CD4-positive, alpha-beta memory T cell (primary cell): ENCODE data around the gene IL20RB. TPM values are rescaled to one million over a fixed set of nuclear protein-coding genes. Genes with fewer than 3 reads are reported as not detected.

ENCODE experiments used
- CTCF ChIA-PET: fragments of 350-600 bp; sonication (Branson Sonifier 250); formaldehyde crosslinking; loops from one replicate; lab custom pipeline; 2021; ENCODE audit warnings: inconsistent platforms; ENCODE audit not compliant: partially characterized antibody; lab: Charles Lee
- POLR2A ChIA-PET: fragments of 350-600 bp; sonication (Branson Sonifier 250); formaldehyde crosslinking; loops from one replicate; lab custom pipeline; 2021; ENCODE audit not compliant: partially characterized antibody; lab: Charles Lee
- DNase-seq, 5 donors: peaks; one replicate each; pipeline versions ENCODE4 v3.0.0 to v3.0.0-alpha.2; 2020 to 2022; ENCODE audit warnings: mixed read lengths in 1 of 5
- H3K27ac ChIP-seq: one replicate; pipeline ENCODE4 v1.7.0; 2013; ENCODE audit warnings: low read depth, low read length
- H3K27me3 ChIP-seq: 2 replicates; pipeline ENCODE4 v1.7.0; 2013; ENCODE audit warnings: mild to moderate bottlenecking, low read length, moderate library complexity; ENCODE audit not compliant: insufficient read depth
- H3K36me3 ChIP-seq: 2 replicates; pipeline ENCODE4 v1.7.0; 2013; ENCODE audit warnings: mild to moderate bottlenecking, low read length, moderate library complexity; ENCODE audit not compliant: insufficient read depth
- H3K4me1 ChIP-seq: 2 replicates; pipeline ENCODE4 v1.7.0; 2013; ENCODE audit warnings: mild to moderate bottlenecking, low read length, moderate library complexity; ENCODE audit not compliant: insufficient read depth
- H3K4me3 ChIP-seq, 2 donors: one replicate each; pipeline ENCODE4 v1.7.0; 2013; ENCODE audit warnings: low read length in 2 of 2, mild to moderate bottlenecking in 1 of 2
- H3K9me3 ChIP-seq, 2 donors: one replicate each; pipeline ENCODE4 v1.7.0; 2013; ENCODE audit warnings: low read length in 2 of 2, control low read depth in 1 of 2; ENCODE audit not compliant: control insufficient read depth in 1 of 2
- H3K27ac Mint-ChIP-seq, 7 donors: one replicate each; pipeline ENCODE4 v1.8.0; 2020 to 2021; ENCODE audit warnings: mixed read lengths in 7 of 7, mild to moderate bottlenecking in 6 of 7, inconsistent platforms in 3 of 7, moderate library complexity in 3 of 7
- H3K27me3 Mint-ChIP-seq, 2 donors: one replicate each; pipeline ENCODE4 v1.8.0; 2020 to 2021; ENCODE audit warnings: mixed read lengths in 2 of 2
- H3K36me3 Mint-ChIP-seq, 2 donors: one replicate each; pipeline ENCODE4 v1.8.0; 2020 to 2021; ENCODE audit warnings: mixed read lengths in 2 of 2, inconsistent platforms in 1 of 2, mild to moderate bottlenecking in 1 of 2
- H3K4me1 Mint-ChIP-seq, 4 donors: one replicate each; pipeline ENCODE4 v1.8.0; 2020 to 2021; ENCODE audit warnings: mixed read lengths in 4 of 4, mild to moderate bottlenecking in 1 of 4
- H3K4me3 Mint-ChIP-seq, 8 donors: one replicate each; pipeline ENCODE4 v1.8.0; 2020 to 2021; ENCODE audit warnings: mixed read lengths in 8 of 8, mild to moderate bottlenecking in 7 of 8, moderate library complexity in 6 of 8, inconsistent platforms in 3 of 8
- H3K9me3 Mint-ChIP-seq, 8 donors: one replicate each; pipeline ENCODE4 v1.8.0; 2020 to 2021; ENCODE audit warnings: mixed read lengths in 8 of 8, mild to moderate bottlenecking in 5 of 8, inconsistent platforms in 3 of 8, moderate library complexity in 1 of 8
- intact Hi-C: fragments of 100-400 bp; cut with micrococcal nuclease; formaldehyde crosslinking; loops from one replicate; pipeline ENCODE4 v1.15.1; 2023
- polyA plus RNA-seq, 2 donors: library from polyadenylated mRNA; unstranded; fragments of 300-500 nt; fragmentation: Illumina TruSeq; gene quantifications; one replicate each; pipeline ENCODE4 v1.2.3, GENCODE V29; 2021
- total RNA-seq, 2 experiments: library from RNA; stranded (reverse); gene quantifications; one replicate each; pipeline ENCODE4 v1.2.3, GENCODE V29; 2021

IL20RB gene
- total and polyA plus RNA-seq, 4 experiments from 2014 or later: 1.4 to 2.7 (median 1.5) TPM; not detected in 1

GRCh38 chr3:137020315-137020714 lies 62.5 kb downstream of the IL20RB start:
- Histone ChIP-seq H3K36me3 (no peaks in the 10 kb centered on the region), H3K27me3 (no peaks in the 10 kb centered on the region), H3K4me1 (no peaks in the 10 kb centered on the region), H3K27ac (no peak overlapping the region), H3K4me3 (no peak overlapping the region), H3K9me3 (no peaks in the 10 kb centered on the region)
- POLR2A ChIA-PET: no interaction called here
- DNase-seq: no peak
- Mint-ChIP-seq H3K4me3 (no peak overlapping the region), H3K4me1 (no peaks in the 10 kb centered on the region), H3K9me3 (no peaks in the 10 kb centered on the region), H3K36me3 (no peaks in the 10 kb centered on the region), H3K27me3 (peaks cover 0 to 3% of the 10 kb centered on the region in 2 donors), H3K27ac (no peak overlapping the region)
- CTCF ChIA-PET: interaction anchor here (1.2 to 1.3 kb wide), 2 partner anchors 13 to 268 kb away, joined by 5 to 6 read pairs; partner anchors contain the start of gene STAG1
- intact Hi-C loops: no loop called here

- no peak for DNase-seq
- Histone ChIP-seq H3K27me3 (no peaks in the 10 kb centered on the region), H3K4me3 (no peak overlapping the region), H3K27ac (no peak overlapping the region), H3K4me1 (no peaks in the 10 kb centered on the region), H3K9me3 (no peaks in the 10 kb centered on the region), H3K36me3 (no peaks in the 10 kb centered on the region)
- ChIA-PET POLR2A (no interaction called here), CTCF (interaction anchor here (1.2 to 1.3 kb wide), 2 partner anchors 12 to 268 kb away, joined by 5 to 6 read pairs; partner anchors contain the start of gene STAG1)
- no peaks in the 10 kb centered on the region for H3K36me3 Mint-ChIP-seq
- no peaks in the 10 kb centered on the region for H3K9me3 Mint-ChIP-seq
- no peak overlapping the region for H3K4me3 Mint-ChIP-seq
- peaks cover 0 to 3% of the 10 kb centered on the region in 2 donors for H3K27me3 Mint-ChIP-seq
- intact Hi-C loops: no loop called here
- H3K4me1 Mint-ChIP-seq: no peaks in the 10 kb centered on the region
- H3K27ac Mint-ChIP-seq: no peak overlapping the region
Observed at GRCh38 chr3:137020888-137021287, 63.1 kb downstream of the IL20RB start.

GRCh38 chr3:137024348-137024747 lies 66.6 kb downstream of the IL20RB start:
- no peaks in the 10 kb centered on the region for H3K9me3 ChIP-seq
- H3K4me1 ChIP-seq: no peaks in the 10 kb centered on the region
- Mint-ChIP-seq H3K27me3 (peaks cover 2 to 7% of the 10 kb centered on the region in 2 donors), H3K4me3 (no peak overlapping the region), H3K4me1 (no peaks in the 10 kb centered on the region), H3K27ac (no peak overlapping the region), H3K9me3 (no peaks in the 10 kb centered on the region), H3K36me3 (no peaks in the 10 kb centered on the region)
- ChIA-PET CTCF (interaction anchor here (3.3 kb wide), 1 partner anchor 10 kb away, joined by 20 read pairs; no protein-coding TSS in a partner anchor), POLR2A (no interaction called here)
- H3K4me3 ChIP-seq: no peak overlapping the region
- intact Hi-C loops: no loop called here
- H3K27ac ChIP-seq: no peak overlapping the region
- H3K27me3 ChIP-seq: no peaks in the 10 kb centered on the region
- H3K36me3 ChIP-seq: no peaks in the 10 kb centered on the region
- DNase-seq: no peak

GRCh38 chr3:137026701-137027100 lies 68.9 kb downstream of the IL20RB start:
- Histone ChIP-seq H3K27ac (no peak overlapping the region), H3K27me3 (no peaks in the 10 kb centered on the region), H3K4me1 (no peaks in the 10 kb centered on the region), H3K9me3 (no peaks in the 10 kb centered on the region), H3K36me3 (no peaks in the 10 kb centered on the region), H3K4me3 (no peak overlapping the region)
- ChIA-PET POLR2A (no interaction called here), CTCF (interaction anchor here (1.0 kb wide), 1 partner anchor 13 kb away, joined by 3 read pairs; no protein-coding TSS in a partner anchor)
- Mint-ChIP-seq H3K36me3 (no peaks in the 10 kb centered on the region), H3K27me3 (peaks cover 7 to 10% of the 10 kb centered on the region in 2 donors), H3K27ac (no peak overlapping the region), H3K4me3 (no peak overlapping the region), H3K4me1 (no peaks in the 10 kb centered on the region), H3K9me3 (no peaks in the 10 kb centered on the region)
- DNase-seq: no peak
- intact Hi-C loops: no loop called here

GRCh38 chr3:137032465-137033120 lies 74.8 kb downstream of the IL20RB start:
- Histone ChIP-seq H3K4me1 (peaks cover 5% of the 10 kb centered on the region), H3K27me3 (no peaks in the 10 kb centered on the region), H3K36me3 (no peaks in the 10 kb centered on the region), H3K4me3 (peak overlapping the region in 1 of 2 donors; percentile 11), H3K27ac (no peak overlapping the region), H3K9me3 (no peaks in the 10 kb centered on the region)
- no peaks in the 10 kb centered on the region for H3K9me3 Mint-ChIP-seq
- H3K27ac Mint-ChIP-seq: no peak overlapping the region
- intact Hi-C loops: loop anchor here (1.0 kb wide), 1 partner anchor 957 kb away; no protein-coding TSS in a partner anchor
- peaks cover 4 to 9% (median 7%) of the 10 kb centered on the region in 4 donors for H3K4me1 Mint-ChIP-seq
- CTCF ChIA-PET: interaction anchor here (0.7 to 3.7 kb wide), 20 partner anchors 9 to 939 kb away, joined by 3 to 31 read pairs (median 4); partner anchors contain the start of gene STAG1
- H3K27me3 Mint-ChIP-seq: peaks cover 18 to 19% of the 10 kb centered on the region in 2 donors
- no peaks in the 10 kb centered on the region for H3K36me3 Mint-ChIP-seq
- peak; percentile 37 to 67 (median 49) for DNase-seq
- H3K4me3 Mint-ChIP-seq: peak overlapping the region; percentile 71 to 85 (median 76)
- POLR2A ChIA-PET: interaction anchor here (1.2 kb wide), 1 partner anchor 280 kb away, joined by 4 read pairs; the partner anchor contains the start of gene STAG1

GRCh38 chr3:137035631-137036030 lies 77.8 kb downstream of the IL20RB start:
- H3K9me3 Mint-ChIP-seq: no peaks in the 10 kb centered on the region

GRCh38 chr3:137039570-137039969 lies 81.8 kb downstream of the IL20RB start:
- intact Hi-C loops: no loop called here

More at GRCh38 chr3:137035631-137036030, 77.8 kb downstream of the IL20RB start:
- Mint-ChIP-seq H3K4me3 (no peak overlapping the region), H3K27ac (no peak overlapping the region), H3K27me3 (peaks cover 13 to 14% of the 10 kb centered on the region in 2 donors), H3K4me1 (peaks cover 4 to 9% (median 7%) of the 10 kb centered on the region in 4 donors), H3K36me3 (no peaks in the 10 kb centered on the region)
- Histone ChIP-seq H3K27me3 (no peaks in the 10 kb centered on the region), H3K4me1 (peaks cover 5% of the 10 kb centered on the region), H3K27ac (no peak overlapping the region), H3K36me3 (no peaks in the 10 kb centered on the region), H3K9me3 (no peaks in the 10 kb centered on the region), H3K4me3 (no peak overlapping the region)
- intact Hi-C loops: no loop called here
- CTCF ChIA-PET: no interaction called here
- POLR2A ChIA-PET: no interaction called here
- DNase-seq: no peak

More at GRCh38 chr3:137039570-137039969, 81.8 kb downstream of the IL20RB start:
- H3K36me3 Mint-ChIP-seq: no peaks in the 10 kb centered on the region
- peak overlapping the region in 1 of 7 donors; percentile 15 for H3K27ac Mint-ChIP-seq
- no peak for DNase-seq
- CTCF ChIA-PET: interaction anchor here (1.4 kb wide), 1 partner anchor 26 kb away, joined by 3 read pairs; no protein-coding TSS in a partner anchor
- H3K27me3 Mint-ChIP-seq: peaks cover 2 to 12% of the 10 kb centered on the region in 2 donors
- Histone ChIP-seq H3K4me3 (no peak overlapping the region), H3K27me3 (no peaks in the 10 kb centered on the region), H3K36me3 (no peaks in the 10 kb centered on the region), H3K27ac (no peak overlapping the region), H3K9me3 (no peaks in the 10 kb centered on the region), H3K4me1 (no peaks in the 10 kb centered on the region)
- H3K4me3 Mint-ChIP-seq: no peak overlapping the region
- no peaks in the 10 kb centered on the region for H3K4me1 Mint-ChIP-seq
- H3K9me3 Mint-ChIP-seq: peaks cover 0 to 1% (median 0%) of the 10 kb centered on the region in 8 donors
- POLR2A ChIA-PET: no interaction called here
